ENCODE measurements around the gene JDP2.

JDP2 gene

DNA sequence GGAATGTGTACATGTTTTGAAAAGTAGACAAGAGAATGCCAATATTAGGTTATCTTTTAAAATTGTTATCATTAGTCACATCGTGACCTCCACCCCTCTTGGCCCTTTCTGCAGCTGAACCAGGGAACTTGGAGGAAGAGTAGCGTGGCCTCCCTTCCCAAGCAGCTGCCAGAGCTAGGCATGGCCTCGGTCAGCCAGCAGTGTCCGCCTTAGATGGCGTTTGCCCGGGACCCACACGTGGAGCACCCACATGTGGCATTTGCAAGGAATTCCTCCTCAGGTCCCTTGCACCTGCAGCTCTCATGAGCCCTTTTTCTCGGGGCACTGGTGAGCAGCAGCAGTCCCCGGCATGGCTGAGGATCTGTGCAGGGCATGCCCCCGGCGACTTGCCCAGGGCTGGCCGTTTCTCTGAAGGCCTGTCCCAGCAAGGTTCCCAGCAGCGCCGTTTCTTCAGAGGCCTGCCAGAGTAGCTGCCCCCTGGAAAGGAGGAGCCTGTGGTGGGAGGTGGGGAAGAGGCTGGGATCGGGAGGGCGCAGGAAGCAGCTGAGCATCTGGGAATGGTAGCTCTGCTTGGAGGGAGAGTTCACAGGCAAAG is 10.8 kb downstream of the JDP2 start:
- no peak for DNase-seq (ENCODE audit: low spot score in 2 of 2)
- peaks cover 9% of the 10 kb centered on the region for H3K4me1 Mint-ChIP-seq
- no peak overlapping the region for H3K27ac Mint-ChIP-seq
- H3K9me3 Mint-ChIP-seq = no peaks in the 10 kb centered on the region
- no peak overlapping the region for H3K4me3 Mint-ChIP-seq
- no peaks in the 10 kb centered on the region for H3K36me3 Mint-ChIP-seq
- no peak for ATAC-seq

- Mint-ChIP-seq H3K4me1 (peaks cover 9% of the 10 kb centered on the region), H3K9me3 (no peaks in the 10 kb centered on the region), H3K4me3 (no peak overlapping the region), H3K36me3 (no peaks in the 10 kb centered on the region), H3K27ac (no peak overlapping the region)
- DNase-seq (ENCODE audit: low spot score in 2 of 2) (no peak), ATAC-seq (no peak)
These were observed 12.2 kb downstream of the JDP2 start for GRCh38 chr14:75439989-75440388.

GRCh38 chr14:75440733-75441477 is 13.1 kb downstream of the JDP2 start:
- H3K4me3 Mint-ChIP-seq = no peak overlapping the region
- DNase-seq (ENCODE audit: low spot score in 2 of 2) (no peak), ATAC-seq (no peak)
- peak overlapping the region; percentile 30 for H3K27ac Mint-ChIP-seq
- no peaks in the 10 kb centered on the region for H3K4me1 Mint-ChIP-seq
- H3K9me3 Mint-ChIP-seq = no peaks in the 10 kb centered on the region
- no peaks in the 10 kb centered on the region for H3K36me3 Mint-ChIP-seq

GRCh38 chr14:75441728-75442127 is 13.9 kb downstream of the JDP2 start:
- ATAC-seq (no peak), DNase-seq (ENCODE audit: low spot score in 2 of 2) (no peak)
- Mint-ChIP-seq H3K36me3 (no peaks in the 10 kb centered on the region), H3K4me3 (no peak overlapping the region), H3K9me3 (no peaks in the 10 kb centered on the region), H3K4me1 (no peaks in the 10 kb centered on the region), H3K27ac (no peak overlapping the region)

GRCh38 chr14:75442166-75442565 is 14.3 kb downstream of the JDP2 start:
- no peak for DNase-seq (ENCODE audit: low spot score in 2 of 2)
- no peak for ATAC-seq
- no peaks in the 10 kb centered on the region for H3K9me3 Mint-ChIP-seq
- no peaks in the 10 kb centered on the region for H3K36me3 Mint-ChIP-seq
- no peak overlapping the region for H3K4me3 Mint-ChIP-seq
- no peaks in the 10 kb centered on the region for H3K4me1 Mint-ChIP-seq
- H3K27ac Mint-ChIP-seq = no peak overlapping the region

DNA sequence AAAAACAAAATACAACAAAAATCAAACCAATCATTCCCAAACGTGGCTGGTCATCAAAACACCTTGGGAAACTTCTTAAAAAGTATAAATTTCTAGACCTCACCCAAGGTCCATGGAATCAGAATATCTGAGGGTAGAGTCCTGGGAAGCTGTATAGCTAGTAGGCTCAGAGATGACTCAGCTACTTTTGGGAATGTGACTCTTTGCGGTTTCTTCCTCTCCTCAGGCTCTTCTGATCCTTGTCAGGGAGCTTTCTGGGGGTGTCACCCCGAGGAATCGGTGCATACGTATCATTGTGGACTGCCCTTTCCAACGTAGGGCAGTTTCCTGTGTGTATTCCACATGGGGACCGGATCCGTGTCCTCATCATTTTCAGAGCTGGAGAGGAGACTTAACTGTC is 14.8 kb downstream of the JDP2 start:
- no peaks in the 10 kb centered on the region for H3K4me1 Mint-ChIP-seq
- H3K36me3 Mint-ChIP-seq = no peaks in the 10 kb centered on the region
- DNase-seq (ENCODE audit: low spot score in 2 of 2) (no peak), ATAC-seq (no peak)
- H3K4me3 Mint-ChIP-seq = no peak overlapping the region
- no peaks in the 10 kb centered on the region for H3K9me3 Mint-ChIP-seq
- H3K27ac Mint-ChIP-seq = no peak overlapping the region

- H3K9me3 Mint-ChIP-seq = no peaks in the 10 kb centered on the region
- H3K36me3 Mint-ChIP-seq = no peaks in the 10 kb centered on the region
- no peak overlapping the region for H3K4me3 Mint-ChIP-seq
- H3K27ac Mint-ChIP-seq = no peak overlapping the region
- ATAC-seq (no peak), DNase-seq (ENCODE audit: low spot score in 2 of 2) (no peak)
- no peaks in the 10 kb centered on the region for H3K4me1 Mint-ChIP-seq
These were observed 15.6 kb downstream of the JDP2 start for GRCh38 chr14:75443203-75443969.

DNA sequence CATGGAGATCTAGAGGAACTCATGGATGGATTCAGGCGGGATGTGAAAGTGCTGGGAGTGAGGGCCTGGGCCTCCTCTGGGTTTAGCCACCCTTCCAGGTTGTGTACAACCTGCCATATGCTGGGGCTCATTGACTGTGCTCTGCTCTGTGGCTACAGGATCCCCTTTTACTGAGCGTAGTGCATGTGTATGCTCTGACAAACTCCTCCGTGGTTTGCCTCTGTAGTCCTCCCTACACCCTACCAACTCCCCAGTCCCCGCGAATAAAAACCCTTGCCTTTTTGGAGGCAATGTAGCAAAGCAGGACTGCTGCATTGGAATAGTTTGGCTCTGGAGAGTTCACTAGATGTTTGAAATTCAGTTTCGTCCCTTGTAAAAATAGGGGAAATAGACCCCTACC is 17.4 kb downstream of the JDP2 start:
- H3K36me3 Mint-ChIP-seq = no peaks in the 10 kb centered on the region
- H3K4me1 Mint-ChIP-seq = no peaks in the 10 kb centered on the region
- ATAC-seq (no peak), DNase-seq (ENCODE audit: low spot score in 2 of 2) (no peak)
- no peak overlapping the region for H3K4me3 Mint-ChIP-seq
- no peaks in the 10 kb centered on the region for H3K9me3 Mint-ChIP-seq
- H3K27ac Mint-ChIP-seq = no peak overlapping the region

DNA sequence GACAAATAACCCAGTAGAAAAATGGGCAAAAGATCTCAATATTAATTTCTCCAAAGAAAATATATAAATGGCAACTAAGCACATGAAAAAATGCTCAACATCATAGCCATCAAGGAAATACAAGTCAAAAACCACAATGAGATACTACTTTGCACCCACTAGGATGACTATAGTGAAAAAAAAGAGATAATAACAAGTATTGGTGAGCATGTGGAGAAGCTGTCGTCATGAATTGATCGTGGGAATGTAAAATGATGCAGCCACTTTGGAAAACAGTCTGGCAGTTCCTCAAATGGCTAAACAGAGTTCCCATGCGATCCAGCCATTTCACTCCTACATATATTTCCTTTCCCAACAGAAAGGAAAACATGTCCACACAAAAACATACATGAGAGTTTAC is 18.1 kb downstream of the JDP2 start:
- Mint-ChIP-seq H3K9me3 (no peaks in the 10 kb centered on the region), H3K4me1 (no peaks in the 10 kb centered on the region), H3K4me3 (no peak overlapping the region), H3K36me3 (no peaks in the 10 kb centered on the region), H3K27ac (no peak overlapping the region)
- ATAC-seq = no peak
- DNase-seq (ENCODE audit: low spot score in 2 of 2) = no peak

GRCh38 chr14:75446447-75446846 is 18.6 kb downstream of the JDP2 start:
- H3K27ac Mint-ChIP-seq = no peak overlapping the region
- H3K4me3 Mint-ChIP-seq = no peak overlapping the region
- no peak for DNase-seq (ENCODE audit: low spot score in 2 of 2)
- H3K4me1 Mint-ChIP-seq = no peaks in the 10 kb centered on the region
- peaks cover 2% of the 10 kb centered on the region for H3K36me3 Mint-ChIP-seq
- ATAC-seq = no peak
- H3K9me3 Mint-ChIP-seq = no peaks in the 10 kb centered on the region

GRCh38 chr14:75448209-75448608 is 20.4 kb downstream of the JDP2 start:
- no peak for DNase-seq (ENCODE audit: low spot score in 2 of 2)

DNA sequence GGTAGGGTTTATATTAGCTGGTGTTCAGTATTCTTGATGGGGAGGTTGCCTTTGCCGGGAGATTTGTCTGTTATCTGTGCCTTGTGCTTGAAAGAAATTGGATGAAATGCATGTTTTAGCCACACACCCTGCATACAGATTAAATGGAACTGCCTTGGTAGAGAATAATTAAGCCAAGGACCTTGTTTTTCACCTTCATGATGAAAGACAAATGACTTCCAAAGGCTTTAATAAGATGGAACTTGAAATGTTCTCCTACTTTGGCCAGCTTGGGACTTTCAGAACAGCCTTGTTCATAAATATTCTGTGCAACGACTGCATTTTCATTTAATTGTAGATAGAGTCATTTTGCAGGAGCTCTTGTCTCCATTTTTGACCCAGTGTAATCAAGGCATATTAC is 21.2 kb downstream of the JDP2 start:
- Mint-ChIP-seq H3K4me3 (no peak overlapping the region), H3K27ac (no peak overlapping the region), H3K36me3 (peaks cover 4% of the 10 kb centered on the region), H3K4me1 (no peaks in the 10 kb centered on the region), H3K9me3 (no peaks in the 10 kb centered on the region)
- ATAC-seq (no peak), DNase-seq (ENCODE audit: low spot score in 2 of 2) (no peak)

More at GRCh38 chr14:75448209-75448608, 20.4 kb downstream of the JDP2 start:
- Mint-ChIP-seq H3K4me3 (no peak overlapping the region), H3K36me3 (peaks cover 4% of the 10 kb centered on the region), H3K27ac (no peak overlapping the region), H3K4me1 (no peaks in the 10 kb centered on the region), H3K9me3 (no peaks in the 10 kb centered on the region)
- no peak for ATAC-seq

GRCh38 chr14:75449696-75450095 is 21.9 kb downstream of the JDP2 start:
- DNase-seq (ENCODE audit: low spot score in 2 of 2) (no peak), ATAC-seq (no peak)
- Mint-ChIP-seq H3K27ac (no peak overlapping the region), H3K36me3 (peaks cover 4% of the 10 kb centered on the region), H3K9me3 (no peaks in the 10 kb centered on the region), H3K4me3 (no peak overlapping the region), H3K4me1 (no peaks in the 10 kb centered on the region)

GRCh38 chr14:75450381-75451276 is 22.8 kb downstream of the JDP2 start:
- DNase-seq (ENCODE audit: low spot score in 2 of 2) = no peak
- H3K36me3 Mint-ChIP-seq = peaks cover 4% of the 10 kb centered on the region
- no peak overlapping the region for H3K27ac Mint-ChIP-seq
- no peaks in the 10 kb centered on the region for H3K9me3 Mint-ChIP-seq
- no peak overlapping the region for H3K4me3 Mint-ChIP-seq
- no peak for ATAC-seq
- no peaks in the 10 kb centered on the region for H3K4me1 Mint-ChIP-seq

- no peak for DNase-seq (ENCODE audit: low spot score in 2 of 2)
- H3K4me3 Mint-ChIP-seq = no peak overlapping the region
- H3K27ac Mint-ChIP-seq = no peak overlapping the region
- ATAC-seq = no peak
- peaks cover 4% of the 10 kb centered on the region for H3K36me3 Mint-ChIP-seq
- no peaks in the 10 kb centered on the region for H3K4me1 Mint-ChIP-seq
- no peaks in the 10 kb centered on the region for H3K9me3 Mint-ChIP-seq
These were observed 24.5 kb downstream of the JDP2 start for GRCh38 chr14:75452324-75452723.
